K562 (cell line): ENCODE results near the gene PPL. TPM values are rescaled to one million over a fixed set of nuclear protein-coding genes. Genes with fewer than 3 reads are reported as not detected.
A peak's percentile ranks its signal among the peaks of the same experiment; 100 is the strongest.

Source experiments
- ATAC-seq: fragments of 200-7000 bp; cut with Tn5 transposase; 3 replicates; pipeline ENCODE4 v1.9.1; 2020; ENCODE audit warnings: moderate library complexity
- BruUV-seq: library from RNA; stranded (reverse); fragments of 400-500 nt; replicated peaks from 2 replicates; lab custom pipeline; 2021; lab: Mats Ljungman, UMichigan
- CTCF ChIA-PET: fragments of 300-600 bp; formaldehyde crosslinking; extraction: SDS; loops from one replicate; lab custom pipeline; 2021; ENCODE audit warnings: low intra/inter-chr PET ratio; lab: Yijun Ruan, JAX
- POLR2A ChIA-PET: fragments of 300-600, 350-650 bp; sonication (Branson Sonifier 250); formaldehyde crosslinking; extraction: SDS; loops from one replicate; lab custom pipeline; 2021; ENCODE audit warnings: antibody characterized with exemption, inconsistent platforms; lab: Yijun Ruan, JAX
- DNase-seq, 4 experiments: peaks; one replicate each; pipeline versions ENCODE4 v3.0.0 to v3.0.0-alpha.2; 2011 to 2018; ENCODE audit warnings: low spot score in 3 of 4, mixed read lengths in 3 of 4; ENCODE audit errors: extremely low read depth in 1 of 4
- FAIRE-seq: peaks from 2 replicates; lab custom pipeline; 2011; peaks lifted over from hg19 to GRCh38; lab: Jason Lieb, UNC
- H2AFZ ChIP-seq: 2 replicates; pipeline ENCODE4 v1.6.0; 2011; ENCODE audit warnings: low read depth, low read length, control low read depth, inconsistent platforms
- H3K27ac ChIP-seq: fragments of 200-600 bp; 3 replicates; pipeline ENCODE4 v1.8.0; 2011; ENCODE audit warnings: low read depth, mild to moderate bottlenecking, control low read depth, inconsistent platforms, low read length, moderate library complexity, mixed read lengths; ENCODE audit errors: extremely low read depth
- H3K27me3 ChIP-seq, 2 experiments: fragments of 300-600 bp in 1 of 2; 2 replicates in 1 of 2; 3 replicates in 1 of 2; pipeline versions ENCODE4 v1.6.0 to v1.8.0; 2011; ENCODE audit warnings: inconsistent platforms in 2 of 2, low read length in 2 of 2, mild to moderate bottlenecking in 1 of 2, mixed read lengths in 1 of 2, moderate library complexity in 1 of 2; ENCODE audit not compliant: control insufficient read depth in 2 of 2, insufficient read depth in 2 of 2
- H3K36me3 ChIP-seq: fragments of 300-600 bp; 3 replicates; pipeline ENCODE4 v1.8.0; 2011; ENCODE audit warnings: mild to moderate bottlenecking, low read length, inconsistent platforms; ENCODE audit not compliant: control insufficient read depth, insufficient read depth
- H3K4me1 ChIP-seq, 2 experiments: fragments of 200-600 bp in 1 of 2; replicated peaks in 1 of 2; 2 replicates in 1 of 2; 3 replicates in 1 of 2; pipeline versions ENCODE4 v1.5.1 to v1.8.0; 2011; ENCODE audit warnings: inconsistent platforms in 2 of 2, low read length in 2 of 2, mild to moderate bottlenecking in 1 of 2, mixed read lengths in 1 of 2, moderate library complexity in 1 of 2; ENCODE audit not compliant: control insufficient read depth in 2 of 2, insufficient read depth in 2 of 2
- H3K4me2 ChIP-seq: 2 replicates; pipeline ENCODE4 v1.6.1; 2011; ENCODE audit warnings: low read length, control low read depth, inconsistent platforms, mixed read lengths; ENCODE audit not compliant: insufficient read depth
- H3K4me3 ChIP-seq: fragments of 200-600 bp; sonication (generic), shearing (Covaris generic); 2 replicates; pipeline ENCODE4 v1.5.1; 2016; ENCODE audit warnings: control low read depth, inconsistent platforms
- H3K79me2 ChIP-seq: fragments of 200-600 bp; 3 replicates; pipeline ENCODE4 v1.8.0; 2011; ENCODE audit warnings: low read length, inconsistent platforms; ENCODE audit not compliant: control insufficient read depth, insufficient read depth
- H3K9ac ChIP-seq, 2 experiments: 2 replicates each; pipeline versions ENCODE4 v1.6.0 to v1.6.1; 2011; ENCODE audit warnings: low read depth in 2 of 2, low read length in 2 of 2, control low read depth in 1 of 2, inconsistent platforms in 1 of 2, mild to moderate bottlenecking in 1 of 2, mixed read lengths in 1 of 2; ENCODE audit not compliant: insufficient read depth in 1 of 2
- H3K9me1 ChIP-seq: one replicate; pipeline ENCODE4 v1.6.0; 2011; ENCODE audit warnings: inconsistent platforms, mild to moderate bottlenecking, low read length, moderate library complexity; ENCODE audit not compliant: control insufficient read depth, insufficient read depth
- H3K9me3 ChIP-seq: replicated peaks from 2 replicates; pipeline ENCODE4 v1.5.1; 2011; ENCODE audit warnings: low read depth, low read length, inconsistent platforms; ENCODE audit not compliant: control insufficient read depth, insufficient read depth
- H4K20me1 ChIP-seq: replicated peaks from 2 replicates; pipeline ENCODE4 v1.6.1; 2011; ENCODE audit warnings: low read length, inconsistent platforms, mixed read lengths; ENCODE audit not compliant: control insufficient read depth, insufficient read depth
- AFF1 ChIP-seq, 2 experiments: fragments of 450-650 bp; IDR thresholded peaks; 2 replicates each; pipeline ENCODE4 v1.6.1; 2018; ENCODE audit warnings: mild to moderate bottlenecking in 2 of 2, low read depth in 1 of 2; ENCODE audit not compliant: partially characterized antibody in 2 of 2
- ELF2 ChIP-seq: fragments of 250-450 bp; sonication (Bioruptor Pico); IDR thresholded peaks from 2 replicates; pipeline ENCODE4 v1.5.0; 2021; ENCODE audit warnings: mild to moderate bottlenecking
- KLF16 ChIP-seq: IDR thresholded peaks from 2 replicates; pipeline ENCODE4 v1.6.1; 2016; ENCODE audit warnings: antibody characterized with exemption
- MEF2A ChIP-seq: IDR thresholded peaks from 2 replicates; pipeline ENCODE4 v1.6.1; 2011; ENCODE audit warnings: low read depth, mild to moderate bottlenecking, low read length, moderate library complexity; ENCODE audit not compliant: control insufficient read depth
- NEUROD1 ChIP-seq: fragments of 150-350 bp; IDR thresholded peaks from 2 replicates; pipeline ENCODE4 v1.6.1; 2014; ENCODE audit warnings: borderline replicate concordance, low read length, low read depth; ENCODE audit not compliant: partially characterized antibody
- XRCC3 ChIP-seq: fragments of 450-650 bp; IDR thresholded peaks from 2 replicates; pipeline ENCODE4 v1.6.1; 2017; ENCODE audit warnings: mild to moderate bottlenecking, moderate library complexity
- ZMIZ1 ChIP-seq, 2 experiments: fragments of 150-350 bp in 1 of 2; IDR thresholded peaks; 2 replicates each; pipeline ENCODE4 v1.6.1; 2012 to 2016; ENCODE audit warnings: low read depth in 2 of 2, low read length in 2 of 2, mild to moderate bottlenecking in 1 of 2, moderate library complexity in 1 of 2
- ZNF239 ChIP-seq: fragments of 250-450 bp; sonication (Bioruptor Pico); IDR thresholded peaks from 2 replicates; pipeline ENCODE4 v1.4.0; 2020; ENCODE audit warnings: mild to moderate bottlenecking
- ZNF41 ChIP-seq: fragments of 250-450 bp; sonication (Bioruptor Pico); conservative IDR thresholded peaks from 2 replicates; pipeline ENCODE4 v1.4.0; 2020; ENCODE audit warnings: mild to moderate bottlenecking
- ZNF77 ChIP-seq: fragments of 250-450 bp; sonication (Bioruptor Pico); IDR thresholded peaks from 2 replicates; pipeline ENCODE4 v1.5.0; 2020
- ZZZ3 ChIP-seq: fragments of 450-650 bp; IDR thresholded peaks from 2 replicates; pipeline ENCODE4 v1.6.1; 2016; ENCODE audit warnings: antibody characterized with exemption, mild to moderate bottlenecking, moderate library complexity
- WGBS: fragments of 100-300 bp; shearing (Covaris generic); methylation state at CpG from one replicate; pipeline ENCODE4 v1.1.6; 2016; ENCODE audit warnings: low coverage, mixed read lengths; ENCODE audit not compliant: insufficient coverage; ENCODE audit errors: missing lambda C conversion rate; 5-methylcytosine and 5-hydroxymethylcytosine counted together
- in situ Hi-C: fragments of 300-500 bp; cut with MboI; formaldehyde crosslinking; loops from 4 replicates; pipeline ENCODE4 v1.15.0; 2018; ENCODE audit warnings: inconsistent platforms, mixed read lengths
- intact Hi-C: fragments of 100-400 bp; cut with micrococcal nuclease; formaldehyde crosslinking; loops from 2 replicates; pipeline ENCODE4 v1.14.2; 2022
- polyA plus RNA-seq, 8 experiments: library from polyadenylated mRNA; depleted of rRNA in 4 of 8; stranded (reverse) in 5 of 8; unstranded in 3 of 8; fragments of >200 nt; fragmentation: Nextera tagmentation in 2 of 8; fragmentation: Illumina TruSeq in 1 of 8; extraction: Ambion mirVana in 2 of 8; extraction: Trizol in 1 of 8; gene quantifications; 2 replicates each; pipeline versions ENCODE4 v1.2.1 to v1.2.3, GENCODE V29; 2011 to 2014; ENCODE audit warnings: inconsistent platforms in 1 of 8, missing spikeins in 1 of 8
- total RNA-seq, 7 experiments: library from RNA; depleted of rRNA in 6 of 7; stranded (reverse); fragments of >200 nt in 6 of 7; fragmentation: Illumina TruSeq in 2 of 7; extraction: Trizol in 2 of 7; gene quantifications; 2 replicates each; pipeline versions ENCODE4 v1.2.1 to v1.2.3, GENCODE V29; 2011 to 2021; ENCODE audit warnings: low replicate concordance in 1 of 7
- TF ChIP-seq, protein P1 (sequence below): IDR thresholded peaks from 2 replicates; pipeline ENCODE4 v1.6.1; 2016; ENCODE audit warnings: missing genetic modification characterization, missing compliant biosample characterization
- TF ChIP-seq, protein P2 (sequence below): fragments of 250-450 bp; sonication (Bioruptor Pico); IDR thresholded peaks from 2 replicates; pipeline ENCODE4 v1.5.0; 2020; ENCODE audit warnings: mild to moderate bottlenecking

The PPL gene
- total and polyA plus RNA-seq, 9 of the 15 experiments (the other 6 are each of a cell fraction or from before 2014, with no cell fraction given) = 0.01 to 0.15 (median 0.07) TPM; not detected in 3

DNA sequence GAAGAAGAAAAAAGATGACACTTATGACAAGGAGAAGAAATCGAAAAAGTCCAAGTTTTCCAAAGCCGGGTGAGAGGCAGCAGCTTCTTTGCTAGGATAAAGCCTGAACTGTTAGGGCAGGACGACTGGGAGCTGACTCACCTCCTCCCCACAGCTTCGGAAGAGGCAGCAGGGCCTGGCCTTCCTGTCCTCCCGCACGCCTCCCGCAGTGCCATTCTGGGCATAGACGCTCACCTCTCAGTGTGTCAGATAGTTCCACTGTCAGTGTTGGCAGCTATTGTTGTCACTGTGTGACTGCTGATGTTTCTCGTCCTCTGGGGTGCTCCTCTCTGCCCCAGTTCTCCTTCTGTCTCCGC lies 77.1 kb downstream of the PPL start:
- no peak for ATAC-seq
- peaks cover 99% of the 10 kb centered on the region for H3K36me3 ChIP-seq
- BruUV-seq = no TSS peak
- no peaks in the 10 kb centered on the region for H3K27me3 ChIP-seq
- no peak overlapping the region for H3K27ac ChIP-seq
- no peaks in the 10 kb centered on the region for H3K4me1 ChIP-seq
- no peaks in the 10 kb centered on the region for H3K9me1 ChIP-seq
- DNase-seq = no peak
- H3K9me3 ChIP-seq = no peaks in the 10 kb centered on the region
- H3K4me2 ChIP-seq = no peak overlapping the region
- H4K20me1 ChIP-seq = peaks cover 27% of the 10 kb centered on the region
- in situ Hi-C loops = no loop called here
- ChIA-PET CTCF (no interaction called here), POLR2A (interaction anchor here (1.2 to 2.0 kb wide), 2 partner anchors 9 to 14 kb away, joined by 3 to 7 read pairs; no protein-coding TSS in a partner anchor)
- no peak overlapping the region for H2AFZ ChIP-seq
- no peak for FAIRE-seq
- WGBS = 96% methylated on average over 10 of the region's 10 CpGs
- intact Hi-C loops = no loop called here
- peak overlapping the region in 1 of 2 experiments; percentile 14; a peak in 1 of 4 replicates for H3K9ac ChIP-seq
- no peak overlapping the region for H3K4me3 ChIP-seq
- H3K79me2 ChIP-seq = peaks cover 32% of the 10 kb centered on the region
- TF ChIP-seq ZNF77 = no peak
- TF ChIP-seq ZZZ3 = no peak
- TF ChIP-seq ELF2 (CRISPR knock-in tag) = no peak
- TF ChIP-seq NEUROD1 = no peak
- no peak for TF ChIP-seq AFF1 (IDR thresholded peaks at IDR 0.05; ENCODE audit: low read depth in 1 of 2, partially characterized antibody in 2 of 2)
- TF ChIP-seq ZNF239 (CRISPR knock-in tag) = no peak
- TF ChIP-seq, protein P1, sequence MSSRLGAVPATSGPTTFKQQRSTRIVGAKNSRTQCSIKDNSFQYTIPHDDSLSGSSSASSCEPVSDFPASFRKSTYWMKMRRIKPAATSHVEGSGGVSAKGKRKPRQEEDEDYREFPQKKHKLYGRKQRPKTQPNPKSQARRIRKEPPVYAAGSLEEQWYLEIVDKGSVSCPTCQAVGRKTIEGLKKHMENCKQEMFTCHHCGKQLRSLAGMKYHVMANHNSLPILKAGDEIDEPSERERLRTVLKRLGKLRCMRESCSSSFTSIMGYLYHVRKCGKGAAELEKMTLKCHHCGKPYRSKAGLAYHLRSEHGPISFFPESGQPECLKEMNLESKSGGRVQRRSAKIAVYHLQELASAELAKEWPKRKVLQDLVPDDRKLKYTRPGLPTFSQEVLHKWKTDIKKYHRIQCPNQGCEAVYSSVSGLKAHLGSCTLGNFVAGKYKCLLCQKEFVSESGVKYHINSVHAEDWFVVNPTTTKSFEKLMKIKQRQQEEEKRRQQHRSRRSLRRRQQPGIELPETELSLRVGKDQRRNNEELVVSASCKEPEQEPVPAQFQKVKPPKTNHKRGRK (tag) = no peak
- TF ChIP-seq XRCC3 = no peak
- TF ChIP-seq ZNF41 = no peak
- TF ChIP-seq ZMIZ1 (IDR thresholded peaks at IDR 0.05; ENCODE audit: low read depth in 2 of 2, low read length in 2 of 2) = no peak
- TF ChIP-seq, protein P2, sequence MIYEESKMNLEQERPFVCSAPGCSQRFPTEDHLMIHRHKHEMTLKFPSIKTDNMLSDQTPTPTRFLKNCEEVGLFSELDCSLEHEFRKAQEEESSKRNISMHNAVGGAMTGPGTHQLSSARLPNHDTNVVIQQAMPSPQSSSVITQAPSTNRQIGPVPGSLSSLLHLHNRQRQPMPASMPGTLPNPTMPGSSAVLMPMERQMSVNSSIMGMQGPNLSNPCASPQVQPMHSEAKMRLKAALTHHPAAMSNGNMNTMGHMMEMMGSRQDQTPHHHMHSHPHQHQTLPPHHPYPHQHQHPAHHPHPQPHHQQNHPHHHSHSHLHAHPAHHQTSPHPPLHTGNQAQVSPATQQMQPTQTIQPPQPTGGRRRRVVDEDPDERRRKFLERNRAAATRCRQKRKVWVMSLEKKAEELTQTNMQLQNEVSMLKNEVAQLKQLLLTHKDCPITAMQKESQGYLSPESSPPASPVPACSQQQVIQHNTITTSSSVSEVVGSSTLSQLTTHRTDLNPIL (CRISPR knock-in tag) = no peak
- TF ChIP-seq MEF2A = no peak
- no peak for TF ChIP-seq KLF16
